Neural cell (in vitro differentiated cells): ENCODE results near the gene ZBTB46. TPM values are rescaled to one million over a fixed set of nuclear protein-coding genes. Genes with fewer than 3 reads are reported as not detected.

Experiments
- H2AFZ ChIP-seq: fragments of 200-600, 300-800 bp; sonication (generic), shearing (Covaris generic); 2 replicates; pipeline ENCODE4 v1.6.0; 2014; ENCODE audit warnings: low read depth, mild to moderate bottlenecking, antibody characterized with exemption, low read length, moderate library complexity
- H3F3A ChIP-seq: fragments of 200-600 bp; shearing (Covaris generic); 2 replicates; pipeline ENCODE4 v1.6.1; 2016; ENCODE audit warnings: mild to moderate bottlenecking, moderate library complexity, mixed read lengths, antibody characterized with exemption, low read length; ENCODE audit not compliant: insufficient read depth, poor library complexity, severe bottlenecking
- H3K27ac ChIP-seq: fragments of 200-600, 300-800 bp; sonication (generic), shearing (Covaris generic); 2 replicates; pipeline ENCODE4 v1.5.1; 2014; ENCODE audit warnings: mild to moderate bottlenecking, low read length, moderate library complexity
- H3K27me3 ChIP-seq: fragments of 300-800, 200-600 bp; sonication (generic), shearing (Covaris generic); 2 replicates; pipeline ENCODE4 v1.6.0; 2014; ENCODE audit warnings: mild to moderate bottlenecking, low read depth, low read length, moderate library complexity; ENCODE audit not compliant: insufficient read depth
- H3K36me3 ChIP-seq: fragments of 300-800, 200-600 bp; sonication (generic), shearing (Covaris generic); 2 replicates; pipeline ENCODE4 v1.5.1; 2014; ENCODE audit warnings: mild to moderate bottlenecking, antibody characterized with exemption, low read length, moderate library complexity; ENCODE audit not compliant: insufficient read depth
- H3K4me2 ChIP-seq: fragments of 300-800, 200-600 bp; sonication (generic), shearing (Covaris generic); 2 replicates; pipeline ENCODE4 v1.6.0; 2014; ENCODE audit warnings: mild to moderate bottlenecking, low read length
- H3K4me3 ChIP-seq: fragments of 300-800, 200-600 bp; sonication (generic), shearing (Covaris generic); 2 replicates; pipeline ENCODE4 v1.5.1; 2014; ENCODE audit warnings: mild to moderate bottlenecking, low read length, moderate library complexity
- H3K79me2 ChIP-seq: fragments of 200-600 bp; shearing (Covaris generic); replicated peaks from 2 replicates; pipeline ENCODE4 v1.6.0; 2014; ENCODE audit warnings: mild to moderate bottlenecking, low read length, moderate library complexity; ENCODE audit not compliant: insufficient read depth
- H3K9ac ChIP-seq: fragments of 300-800, 200-600 bp; sonication (generic), shearing (Covaris generic); 2 replicates; pipeline ENCODE4 v1.6.1; 2016; ENCODE audit warnings: mild to moderate bottlenecking, low read length, mixed read lengths
- H3K9me2 ChIP-seq: fragments of 200-600 bp; shearing (Covaris generic); 2 replicates; pipeline ENCODE4 v1.6.1; 2016; ENCODE audit warnings: mild to moderate bottlenecking, low read length, mixed read lengths; ENCODE audit not compliant: insufficient read depth
- H3K9me3 ChIP-seq: fragments of 200-600, 300-800 bp; sonication (generic), shearing (Covaris generic); 2 replicates; pipeline ENCODE4 v1.6.1; 2016; ENCODE audit warnings: mild to moderate bottlenecking, mixed run types, low read length, moderate library complexity, mixed read lengths
- H4K20me1 ChIP-seq: fragments of 200-600 bp; shearing (Covaris generic); 2 replicates; pipeline ENCODE4 v1.6.1; 2016; ENCODE audit warnings: mild to moderate bottlenecking, mixed run types; ENCODE audit not compliant: insufficient read depth
- EP300 ChIP-seq: fragments of 450-650 bp; conservative IDR thresholded peaks from 2 replicates; pipeline ENCODE4 v1.6.1; 2014; ENCODE audit warnings: antibody characterized with exemption, mild to moderate bottlenecking, moderate library complexity; ENCODE audit not compliant: poor library complexity, severe bottlenecking
- EZH2 ChIP-seq: fragments of 200-600, 300-800 bp; shearing (Covaris generic), sonication (generic); IDR thresholded peaks from 2 replicates; pipeline ENCODE4 v1.6.1; 2014; ENCODE audit warnings: antibody characterized with exemption, low read length, borderline replicate concordance, mild to moderate bottlenecking; ENCODE audit not compliant: insufficient read depth, poor library complexity, severe bottlenecking
- MXI1 ChIP-seq: fragments of 450-650 bp; conservative IDR thresholded peaks from 2 replicates; pipeline ENCODE4 v1.6.1; 2014; ENCODE audit warnings: antibody characterized with exemption, mild to moderate bottlenecking; ENCODE audit not compliant: poor library complexity, severe bottlenecking
- POLR2AphosphoS5 ChIP-seq: IDR thresholded peaks from 2 replicates; pipeline ENCODE4 v1.6.1; 2012
- RAD21 ChIP-seq: fragments of 450-650 bp; conservative IDR thresholded peaks from 2 replicates; pipeline ENCODE4 v1.6.1; 2014; ENCODE audit warnings: antibody characterized with exemption, mild to moderate bottlenecking, moderate library complexity
- SMC3 ChIP-seq: fragments of 450-650 bp; conservative IDR thresholded peaks from 2 replicates; pipeline ENCODE4 v1.6.1; 2014; ENCODE audit warnings: antibody characterized with exemption, mild to moderate bottlenecking, moderate library complexity; ENCODE audit not compliant: poor library complexity
- TAF1 ChIP-seq: IDR thresholded peaks from 2 replicates; pipeline ENCODE4 v1.6.1; 2012; ENCODE audit warnings: low read depth
- polyA plus RNA-seq: library from polyadenylated mRNA; depleted of rRNA; stranded (reverse); fragments of >200 nt; gene quantifications from 2 replicates; pipeline ENCODE4 v1.2.3, GENCODE V29; 2014
- TF ChIP-seq, protein P1 (sequence below): fragments of 450-650 bp; IDR thresholded peaks from 2 replicates; pipeline ENCODE4 v1.5.1; 2014; ENCODE audit warnings: antibody characterized with exemption, mild to moderate bottlenecking, moderate library complexity; ENCODE audit not compliant: poor library complexity, severe bottlenecking
- TF ChIP-seq, protein P2 (sequence below): IDR thresholded peaks from 2 replicates; pipeline ENCODE4 v1.6.1; 2012; ENCODE audit warnings: borderline replicate concordance

The ZBTB46 gene
- polyA plus RNA-seq, 1 donor from 2014 or later: 15.0 TPM

DNA sequence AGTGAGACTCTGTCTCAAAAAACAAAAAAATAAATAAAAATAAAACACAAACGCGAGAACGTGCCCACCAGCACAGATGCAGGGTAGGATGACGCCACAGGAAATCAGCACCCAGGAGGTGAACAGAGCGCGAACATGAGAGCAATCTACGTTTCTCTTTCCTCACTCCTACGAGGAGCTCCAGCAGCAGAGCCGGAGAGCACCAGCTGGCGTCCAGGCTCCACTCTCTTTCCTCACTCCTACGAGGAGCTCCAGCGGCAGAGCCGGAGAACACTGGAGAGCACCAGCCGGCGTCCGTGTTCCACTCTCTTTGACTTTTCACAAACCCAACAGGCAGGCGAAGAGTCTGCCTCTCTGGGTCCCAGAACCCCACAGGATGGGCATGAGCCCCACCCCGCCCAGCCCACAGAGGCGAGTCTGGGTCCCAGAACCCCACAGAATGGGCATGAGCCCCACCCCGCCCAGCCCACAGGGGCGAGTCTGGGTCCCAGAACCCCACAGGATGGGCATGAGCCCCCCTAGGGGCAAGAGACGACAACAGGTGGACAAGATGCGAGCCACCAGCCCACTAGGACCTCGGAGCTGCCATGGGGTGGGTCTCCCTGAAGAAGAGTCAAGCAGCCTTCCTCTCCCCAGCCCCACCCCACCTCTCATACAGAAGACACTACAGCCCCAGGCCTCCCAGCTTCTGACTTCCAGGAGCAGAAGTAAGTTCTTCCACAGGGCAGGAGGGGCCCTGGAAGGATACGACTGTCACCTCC, 20.2 kb downstream of the ZBTB46 start:
- H3K4me3 ChIP-seq: no peak overlapping the region
- H3K27me3 ChIP-seq: no peaks in the 10 kb centered on the region
- no peaks in the 10 kb centered on the region for H3K9me2 ChIP-seq
- no peaks in the 10 kb centered on the region for H3K36me3 ChIP-seq
- H4K20me1 ChIP-seq: no peaks in the 10 kb centered on the region
- peaks cover 27% of the 10 kb centered on the region for H3K79me2 ChIP-seq
- TF ChIP-seq, protein P1, sequence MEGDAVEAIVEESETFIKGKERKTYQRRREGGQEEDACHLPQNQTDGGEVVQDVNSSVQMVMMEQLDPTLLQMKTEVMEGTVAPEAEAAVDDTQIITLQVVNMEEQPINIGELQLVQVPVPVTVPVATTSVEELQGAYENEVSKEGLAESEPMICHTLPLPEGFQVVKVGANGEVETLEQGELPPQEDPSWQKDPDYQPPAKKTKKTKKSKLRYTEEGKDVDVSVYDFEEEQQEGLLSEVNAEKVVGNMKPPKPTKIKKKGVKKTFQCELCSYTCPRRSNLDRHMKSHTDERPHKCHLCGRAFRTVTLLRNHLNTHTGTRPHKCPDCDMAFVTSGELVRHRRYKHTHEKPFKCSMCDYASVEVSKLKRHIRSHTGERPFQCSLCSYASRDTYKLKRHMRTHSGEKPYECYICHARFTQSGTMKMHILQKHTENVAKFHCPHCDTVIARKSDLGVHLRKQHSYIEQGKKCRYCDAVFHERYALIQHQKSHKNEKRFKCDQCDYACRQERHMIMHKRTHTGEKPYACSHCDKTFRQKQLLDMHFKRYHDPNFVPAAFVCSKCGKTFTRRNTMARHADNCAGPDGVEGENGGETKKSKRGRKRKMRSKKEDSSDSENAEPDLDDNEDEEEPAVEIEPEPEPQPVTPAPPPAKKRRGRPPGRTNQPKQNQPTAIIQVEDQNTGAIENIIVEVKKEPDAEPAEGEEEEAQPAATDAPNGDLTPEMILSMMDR: no peak
- no peak for TF ChIP-seq SMC3
- TF ChIP-seq EP300: no peak
- no peak for TF ChIP-seq MXI1
- TF ChIP-seq POLR2AphosphoS5: no peak
- no peak for TF ChIP-seq EZH2
- no peak overlapping the region for H3K27ac ChIP-seq
- no peak overlapping the region for H3K9ac ChIP-seq
- H2AFZ ChIP-seq: no peak overlapping the region
- no peaks in the 10 kb centered on the region for H3K9me3 ChIP-seq
- no peaks in the 10 kb centered on the region for H3F3A ChIP-seq
- no peak overlapping the region for H3K4me2 ChIP-seq

- Histone ChIP-seq H3K36me3 (no peaks in the 10 kb centered on the region), H3K27ac (no peak overlapping the region), H2AFZ (no peak overlapping the region), H3F3A (no peaks in the 10 kb centered on the region), H3K9me3 (no peaks in the 10 kb centered on the region), H3K79me2 (peaks cover 27% of the 10 kb centered on the region), H3K27me3 (no peaks in the 10 kb centered on the region), H3K4me3 (no peak overlapping the region), H3K9ac (no peak overlapping the region), H3K9me2 (no peaks in the 10 kb centered on the region), H3K4me2 (no peak overlapping the region), H4K20me1 (no peaks in the 10 kb centered on the region)
- TF ChIP-seq POLR2AphosphoS5 (no peak), TAF1 (no peak), SMC3 (no peak), EZH2 (no peak), EP300 (no peak), MXI1 (no peak), RAD21 (no peak)
- TF ChIP-seq, protein P1: no peak
- TF ChIP-seq, protein P2, sequence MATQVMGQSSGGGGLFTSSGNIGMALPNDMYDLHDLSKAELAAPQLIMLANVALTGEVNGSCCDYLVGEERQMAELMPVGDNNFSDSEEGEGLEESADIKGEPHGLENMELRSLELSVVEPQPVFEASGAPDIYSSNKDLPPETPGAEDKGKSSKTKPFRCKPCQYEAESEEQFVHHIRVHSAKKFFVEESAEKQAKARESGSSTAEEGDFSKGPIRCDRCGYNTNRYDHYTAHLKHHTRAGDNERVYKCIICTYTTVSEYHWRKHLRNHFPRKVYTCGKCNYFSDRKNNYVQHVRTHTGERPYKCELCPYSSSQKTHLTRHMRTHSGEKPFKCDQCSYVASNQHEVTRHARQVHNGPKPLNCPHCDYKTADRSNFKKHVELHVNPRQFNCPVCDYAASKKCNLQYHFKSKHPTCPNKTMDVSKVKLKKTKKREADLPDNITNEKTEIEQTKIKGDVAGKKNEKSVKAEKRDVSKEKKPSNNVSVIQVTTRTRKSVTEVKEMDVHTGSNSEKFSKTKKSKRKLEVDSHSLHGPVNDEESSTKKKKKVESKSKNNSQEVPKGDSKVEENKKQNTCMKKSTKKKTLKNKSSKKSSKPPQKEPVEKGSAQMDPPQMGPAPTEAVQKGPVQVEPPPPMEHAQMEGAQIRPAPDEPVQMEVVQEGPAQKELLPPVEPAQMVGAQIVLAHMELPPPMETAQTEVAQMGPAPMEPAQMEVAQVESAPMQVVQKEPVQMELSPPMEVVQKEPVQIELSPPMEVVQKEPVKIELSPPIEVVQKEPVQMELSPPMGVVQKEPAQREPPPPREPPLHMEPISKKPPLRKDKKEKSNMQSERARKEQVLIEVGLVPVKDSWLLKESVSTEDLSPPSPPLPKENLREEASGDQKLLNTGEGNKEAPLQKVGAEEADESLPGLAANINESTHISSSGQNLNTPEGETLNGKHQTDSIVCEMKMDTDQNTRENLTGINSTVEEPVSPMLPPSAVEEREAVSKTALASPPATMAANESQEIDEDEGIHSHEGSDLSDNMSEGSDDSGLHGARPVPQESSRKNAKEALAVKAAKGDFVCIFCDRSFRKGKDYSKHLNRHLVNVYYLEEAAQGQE: no peak
These were observed 21.2 kb downstream of the ZBTB46 start for GRCh38 chr20:63809856-63810255.
